Measurements from ENCODE around the gene ACP4.
"Not testable (repeated sequence)": the region's sequence is repeated elsewhere in the genome, so short reads cannot be mapped to it uniquely, and the experiment has no call there.

ACP4 gene

GRCh38 chr19:50797781-50798658 lies 7.8 kb downstream of the ACP4 start:
- DNase-seq = no peak

GRCh38 chr19:50798659-50799546 lies 8.7 kb downstream of the ACP4 start:
- DNase-seq = no peak

- DNase-seq = no peak
These were observed 9.3 kb downstream of the ACP4 start for GRCh38 chr19:50799547-50799851.

GRCh38 chr19:50801107-50801506 lies 10.9 kb downstream of the ACP4 start:
- DNase-seq = no peak

GRCh38 chr19:50803633-50804419 lies 13.6 kb downstream of the ACP4 start:
- DNase-seq = no peak

GRCh38 chr19:50804420-50805272 lies 14.4 kb downstream of the ACP4 start:
- DNase-seq = peak; percentile 84 to 97 (median 94)

- DNase-seq = no peak
These were observed 18.6 kb downstream of the ACP4 start for GRCh38 chr19:50808856-50809255.

GRCh38 chr19:50811622-50812238 lies 21.5 kb downstream of the ACP4 start:
- not testable (repeated sequence) for DNase-seq

- DNase-seq = no peak
These were observed 22.3 kb downstream of the ACP4 start for GRCh38 chr19:50812474-50812873.

- no peak for DNase-seq
These were observed 24.7 kb downstream of the ACP4 start for GRCh38 chr19:50814883-50815282.

- DNase-seq = no peak
These were observed 25.2 kb downstream of the ACP4 start for GRCh38 chr19:50815439-50815838.

GRCh38 chr19:50817941-50818858 lies 28.0 kb downstream of the ACP4 start:
- DNase-seq = no peak

GRCh38 chr19:50818859-50819472 lies 28.8 kb downstream of the ACP4 start:
- DNase-seq = no peak

- no peak for DNase-seq
These were observed 29.4 kb downstream of the ACP4 start for GRCh38 chr19:50819636-50820035.

- DNase-seq = no peak
These were observed 29.9 kb downstream of the ACP4 start for GRCh38 chr19:50820086-50820485.

GRCh38 chr19:50820549-50821247 lies 30.5 kb downstream of the ACP4 start:
- no peak for DNase-seq

GRCh38 chr19:50821248-50821612 lies 31.0 kb downstream of the ACP4 start:
- DNase-seq = no peak

- DNase-seq = no peak
These were observed 31.4 kb downstream of the ACP4 start for GRCh38 chr19:50821622-50822021.

- no peak for DNase-seq
These were observed 32.5 kb downstream of the ACP4 start for GRCh38 chr19:50822661-50823208.
